Stimulated activated CD4-positive, alpha-beta T cell treated with anti-CD3 and anti-CD28 coated beads, Interleukin-15, amount 100 ng/mL, for 48 hours (primary cell): ENCODE results near the gene CDH23.

Experiments
- DNase-seq, 2 donors: peaks; one replicate each; pipeline ENCODE4 v3.0.0-alpha.2; 2020; ENCODE audit warnings: low read depth in 2 of 2

CDH23 gene

DNA sequence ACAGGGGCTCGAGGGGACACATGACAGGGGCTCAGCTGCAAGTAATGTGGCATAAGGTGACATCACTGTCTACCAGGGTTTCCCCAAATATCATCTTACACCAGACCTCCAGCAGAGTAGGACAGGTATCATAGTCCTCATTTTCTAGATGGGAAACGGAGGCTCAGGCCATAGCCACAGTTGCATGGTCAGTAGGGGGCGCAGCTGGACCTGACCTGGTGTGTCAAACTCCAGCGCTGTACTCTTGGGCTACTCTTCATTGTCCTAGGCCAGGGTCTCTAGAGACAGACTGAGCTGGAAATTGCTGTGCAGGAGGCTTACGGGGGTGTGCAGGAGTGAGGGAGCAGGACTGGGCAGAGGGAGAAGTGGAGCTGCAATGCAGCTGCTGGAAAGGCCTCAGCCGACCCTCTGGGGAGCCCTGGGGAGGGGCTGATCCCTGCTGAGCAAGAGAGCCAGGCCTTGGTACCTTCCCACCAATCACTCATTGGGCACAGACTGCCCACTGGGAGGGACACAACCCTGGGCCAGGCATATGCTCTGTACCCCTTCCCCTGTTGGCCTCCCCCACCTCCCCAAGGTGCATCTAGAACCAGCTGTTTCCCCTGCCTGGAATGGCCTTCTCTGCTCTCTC, 89.9 kb downstream of the CDH23 start:
- peak; percentile 24 to 54 for DNase-seq

DNA sequence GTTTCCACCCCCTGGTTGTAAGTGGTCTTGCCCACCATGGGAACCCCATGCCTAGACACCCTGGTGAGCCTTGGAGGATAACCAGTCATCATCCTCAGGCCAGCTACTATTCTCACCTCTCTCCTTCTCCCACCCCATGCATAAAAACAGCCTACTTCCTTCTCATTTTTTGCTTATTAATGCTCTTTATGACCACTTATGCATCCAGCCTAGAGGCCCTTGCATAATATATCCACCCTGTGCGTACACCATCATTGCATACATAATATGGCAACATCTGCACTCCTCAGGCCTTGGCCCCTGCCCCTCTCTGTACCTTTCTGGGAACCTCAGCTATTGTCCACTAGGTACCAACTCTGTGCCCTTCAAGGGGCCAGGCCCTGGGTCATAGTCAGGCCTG, 91.0 kb downstream of the CDH23 start:
- DNase-seq, result no peak

DNA sequence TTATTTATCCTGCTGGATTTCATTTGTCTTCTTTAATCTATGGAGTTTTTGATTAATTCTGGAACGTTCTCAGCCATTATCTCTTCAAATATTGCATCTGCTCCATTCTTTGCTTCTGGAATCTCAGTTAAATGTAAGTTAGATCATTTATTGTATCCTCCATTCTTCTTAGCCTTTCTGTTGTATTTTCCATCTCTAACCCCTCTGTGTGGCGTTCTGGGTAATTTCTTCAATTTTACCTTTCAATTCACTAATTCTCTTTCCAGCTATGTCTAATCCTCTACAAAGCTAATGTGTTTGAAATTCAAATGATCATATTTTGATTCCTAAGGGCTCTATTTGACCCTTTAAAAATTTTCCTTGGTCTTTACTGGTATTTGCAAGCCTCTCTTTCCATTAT, 92.4 kb downstream of the CDH23 start:
- no peak for DNase-seq

GRCh38 chr10:71492872-71493271, 96.2 kb downstream of the CDH23 start:
- DNase-seq, result no peak

DNA sequence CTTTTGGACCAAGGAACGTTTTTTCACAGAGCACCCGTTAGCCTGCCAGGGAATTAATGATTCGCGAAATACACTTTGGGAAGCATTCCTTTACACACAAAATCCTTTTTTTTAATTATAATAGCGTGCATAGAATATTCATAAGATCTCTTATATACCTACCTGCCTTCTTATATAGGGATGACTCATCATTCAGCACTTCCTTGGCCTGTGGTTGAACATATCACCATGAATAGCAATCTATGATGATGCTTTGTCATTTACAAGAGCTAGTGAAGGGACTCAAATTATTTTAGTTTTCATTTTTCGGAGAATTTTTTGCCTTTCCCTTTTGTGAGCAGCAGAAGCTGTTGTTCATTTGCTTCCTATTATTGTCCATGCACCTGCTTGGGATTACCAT, 97.0 kb downstream of the CDH23 start:
- DNase-seq, result no peak

- no peak for DNase-seq
These were observed 97.8 kb downstream of the CDH23 start for GRCh38 chr10:71494476-71494875.

DNA sequence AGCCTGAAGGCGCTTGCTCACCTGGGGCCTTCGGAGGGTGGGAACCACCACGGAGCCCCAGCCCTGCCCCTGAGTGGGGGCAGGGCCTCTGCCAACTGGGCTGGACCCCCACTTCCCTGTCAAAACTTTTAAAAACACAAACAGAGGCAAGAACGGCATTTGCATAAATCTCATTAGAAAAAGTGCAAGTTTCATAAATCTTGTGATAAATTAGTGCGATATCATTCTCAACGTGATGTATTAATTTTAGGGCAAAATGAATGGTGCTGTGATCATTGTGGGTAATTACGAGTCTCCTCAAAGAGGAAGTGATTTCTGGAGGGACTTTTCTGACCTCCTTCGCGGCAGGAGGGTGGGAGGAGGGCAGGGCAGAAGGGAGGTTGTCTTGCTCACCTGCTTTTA, 98.3 kb downstream of the CDH23 start:
- DNase-seq, result no peak

DNA sequence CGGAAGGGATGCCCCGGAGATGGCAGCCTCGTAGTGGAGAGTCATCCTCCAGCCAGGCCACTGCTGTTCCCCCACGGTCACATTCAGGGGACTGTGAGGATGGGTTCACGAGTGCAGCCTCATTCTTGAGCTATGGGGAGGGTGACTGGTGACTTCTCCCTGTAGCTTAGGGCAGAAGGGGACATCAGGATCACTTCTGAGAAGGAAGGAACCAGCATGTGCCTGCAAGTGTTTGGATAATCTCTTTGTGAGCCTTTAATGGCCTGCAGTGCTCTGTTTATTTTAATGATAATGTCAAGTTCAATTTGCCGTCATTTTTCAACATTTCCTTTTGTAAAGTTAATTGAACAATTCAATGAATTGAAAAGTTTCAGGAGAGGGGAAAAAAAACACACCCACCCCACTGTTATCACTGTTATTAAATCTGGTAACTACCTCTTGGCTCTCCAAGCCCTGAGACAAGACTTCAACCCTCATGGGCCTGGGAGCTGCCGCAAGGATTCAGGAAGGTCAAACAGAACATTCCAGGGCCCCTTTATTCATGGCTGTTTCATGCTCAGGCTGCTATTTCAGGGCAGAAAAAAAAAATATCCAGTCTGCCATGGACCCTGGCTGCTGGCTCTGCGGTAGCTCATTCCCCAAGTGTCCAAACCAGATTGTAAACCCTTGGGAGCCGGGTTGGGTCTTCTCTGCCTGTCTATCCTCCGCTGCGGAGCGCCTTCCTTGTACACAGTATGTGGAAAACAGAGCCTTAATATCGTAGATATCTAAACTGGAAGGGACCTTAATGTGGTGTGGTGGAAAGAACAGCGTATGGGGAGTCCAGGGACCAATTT, 100.4 kb downstream of the CDH23 start:
- no peak for DNase-seq

DNA sequence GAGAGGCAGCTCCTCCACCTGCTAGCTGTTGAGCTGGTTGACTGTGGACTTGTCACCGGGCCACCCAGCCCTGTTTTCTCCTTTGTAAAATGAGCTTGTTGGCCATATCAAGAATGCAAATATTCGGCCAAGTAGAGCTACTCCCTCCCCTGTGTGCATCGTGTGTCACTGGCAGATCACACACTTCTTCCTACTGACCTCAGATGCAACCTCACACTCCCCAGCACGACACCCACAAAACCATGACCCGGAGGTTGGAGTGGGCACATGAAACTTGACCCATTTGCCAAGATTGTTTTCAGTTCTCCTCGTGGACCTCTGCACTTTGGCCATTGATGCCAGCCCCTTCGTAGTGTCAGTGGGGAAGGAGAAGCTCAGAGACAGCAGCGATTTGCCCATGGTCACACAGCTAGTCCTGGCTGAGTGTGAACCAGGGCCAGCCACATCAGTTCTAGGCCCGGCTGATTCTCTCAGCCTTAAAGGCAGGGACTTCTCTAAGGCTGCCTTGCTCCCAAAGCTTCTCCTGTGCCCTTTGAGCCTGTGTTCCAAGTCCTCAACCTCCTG, 101.1 kb downstream of the CDH23 start:
- no peak for DNase-seq

- no peak for DNase-seq
These were observed 104.7 kb downstream of the CDH23 start for GRCh38 chr10:71501402-71501801.

GRCh38 chr10:71502190-71502589, 105.5 kb downstream of the CDH23 start:
- no peak for DNase-seq

- no peak for DNase-seq
These were observed 106.1 kb downstream of the CDH23 start for GRCh38 chr10:71502851-71503250.

- DNase-seq, result no peak
These were observed 107.4 kb downstream of the CDH23 start for GRCh38 chr10:71504168-71504567.

- no peak for DNase-seq
These were observed 107.8 kb downstream of the CDH23 start for GRCh38 chr10:71504570-71504969.

DNA sequence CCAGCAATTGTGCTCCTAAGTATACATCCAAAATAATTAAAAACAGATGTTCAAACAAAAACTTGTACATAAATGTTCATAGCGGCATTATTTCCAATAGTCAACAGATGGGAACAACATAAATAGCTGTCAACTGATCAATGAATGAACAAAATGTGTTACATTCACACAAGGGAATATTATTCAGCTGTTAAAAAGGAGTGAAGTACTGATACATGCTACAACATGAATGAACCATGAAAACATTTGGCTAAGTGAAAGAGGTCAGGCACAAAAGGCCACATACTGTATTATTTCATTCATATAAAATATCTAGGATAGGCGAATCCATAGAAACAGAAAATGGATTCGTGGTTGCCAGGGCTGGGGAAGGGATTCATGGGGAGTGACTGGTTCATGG, 109.1 kb downstream of the CDH23 start:
- no peak for DNase-seq

DNA sequence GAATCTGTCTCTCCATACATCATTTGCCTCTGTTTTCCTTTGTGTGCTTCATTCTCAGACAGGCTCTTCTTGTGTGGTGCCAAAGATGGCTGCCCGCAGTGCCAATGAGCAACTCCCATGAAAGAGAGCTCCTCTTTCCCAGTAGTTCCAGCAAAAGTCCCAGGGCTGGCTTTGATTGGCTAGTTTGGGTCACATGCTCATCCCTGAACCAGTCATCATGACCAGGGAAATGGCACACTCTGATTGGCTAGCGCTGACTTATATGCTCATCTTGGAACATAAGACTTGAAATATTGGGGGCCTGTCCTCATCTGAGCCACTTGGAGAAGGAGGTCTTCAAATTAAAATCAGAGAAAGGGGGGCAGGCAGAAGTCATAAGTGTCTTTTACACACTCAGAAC, 112.7 kb downstream of the CDH23 start:
- no peak for DNase-seq

DNA sequence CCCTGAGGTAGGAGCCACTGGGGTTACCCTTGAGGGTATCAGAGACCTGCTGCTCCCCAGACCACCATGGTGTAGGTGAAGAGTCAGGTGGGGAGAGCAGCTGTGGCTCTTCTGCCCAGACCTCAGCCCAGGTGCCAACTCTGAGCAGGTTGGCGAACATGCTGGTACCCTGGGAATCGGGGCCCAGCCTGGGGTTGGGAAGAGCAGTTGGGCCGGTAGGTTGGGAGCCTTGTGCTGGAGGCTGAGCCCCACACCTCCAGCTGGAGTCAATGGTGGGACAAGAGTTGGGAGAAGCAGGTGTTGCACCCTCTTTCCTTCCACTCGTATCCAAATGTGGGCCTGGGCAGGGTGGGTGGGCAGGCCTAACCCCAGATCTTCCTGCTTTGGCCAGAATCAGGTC, 114.5 kb downstream of the CDH23 start:
- DNase-seq, result no peak

GRCh38 chr10:71512312-71512711, 115.6 kb downstream of the CDH23 start:
- no peak for DNase-seq

- DNase-seq, result no peak
These were observed 116.2 kb downstream of the CDH23 start for GRCh38 chr10:71512761-71513539.

GRCh38 chr10:71513540-71513853, 116.8 kb downstream of the CDH23 start:
- DNase-seq, result no peak

GRCh38 chr10:71513936-71514335, 117.2 kb downstream of the CDH23 start:
- no peak for DNase-seq

- DNase-seq, result no peak
These were observed 118.9 kb downstream of the CDH23 start for GRCh38 chr10:71515531-71516172.
